GM18526 (cell line): ENCODE data around the gene FUT7.

Source experiments
- POLR2A ChIP-seq: IDR thresholded peaks from 3 replicates; pipeline ENCODE4 v1.6.1; 2011; ENCODE audit not compliant: insufficient read length; ENCODE audit errors: extremely low read depth

The FUT7 gene

GRCh38 chr9:137069508-137070091 lies 37.7 kb upstream of the FUT7 start:
- no peak for TF ChIP-seq POLR2A

GRCh38 chr9:137068539-137069507 lies 36.9 kb upstream of the FUT7 start:
- no peak for TF ChIP-seq POLR2A

- TF ChIP-seq POLR2A, result no peak
Measured at GRCh38 chr9:137067860-137068538, 36.1 kb upstream of the FUT7 start.

- no peak for TF ChIP-seq POLR2A
Measured at GRCh38 chr9:137066096-137066861, 34.4 kb upstream of the FUT7 start.

- TF ChIP-seq POLR2A, result no peak
Measured at GRCh38 chr9:137065336-137065967, 33.6 kb upstream of the FUT7 start.

- no peak for TF ChIP-seq POLR2A
Measured at GRCh38 chr9:137064880-137065164, 32.9 kb upstream of the FUT7 start.

- TF ChIP-seq POLR2A, result no peak
Measured at GRCh38 chr9:137064027-137064879, 32.4 kb upstream of the FUT7 start.

GRCh38 chr9:137063311-137064026 lies 31.6 kb upstream of the FUT7 start:
- TF ChIP-seq POLR2A, result no peak

- TF ChIP-seq POLR2A, result no peak
Measured at GRCh38 chr9:137062384-137062783, 30.5 kb upstream of the FUT7 start.

GRCh38 chr9:137058521-137059234 lies 26.8 kb upstream of the FUT7 start:
- no peak for TF ChIP-seq POLR2A

- no peak for TF ChIP-seq POLR2A
Measured at GRCh38 chr9:137057545-137057944, 25.7 kb upstream of the FUT7 start.

- no peak for TF ChIP-seq POLR2A
Measured at GRCh38 chr9:137056739-137057415, 25.0 kb upstream of the FUT7 start.
